Brain microvascular endothelial cell (primary cell): ENCODE data around the gene FLT1.

ENCODE experiments used
- DNase-seq: peaks from one replicate; pipeline ENCODE4 v3.0.0-alpha.2; 2020
- H3K27ac ChIP-seq: fragments of 250-450 bp; sonication (Bioruptor Pico); 2 replicates; pipeline ENCODE4 v1.5.1; 2020; ENCODE audit warnings: mild to moderate bottlenecking, moderate library complexity
- H3K27me3 ChIP-seq: fragments of 250-450 bp; sonication (Bioruptor Pico); replicated peaks from 2 replicates; pipeline ENCODE4 v1.5.1; 2020; ENCODE audit warnings: mild to moderate bottlenecking
- H3K36me3 ChIP-seq: fragments of 250-450 bp; sonication (Bioruptor Pico); replicated peaks from 2 replicates; pipeline ENCODE4 v1.5.1; 2020; ENCODE audit warnings: mild to moderate bottlenecking
- H3K4me3 ChIP-seq: 2 replicates; pipeline ENCODE4 v1.5.1; 2011; ENCODE audit warnings: low read depth, mild to moderate bottlenecking, control low read depth, low read length, moderate library complexity
- in situ Hi-C: cut with HindIII; loops from 2 replicates; pipeline ENCODE4 v1.10.0; 2017; ENCODE audit warnings: low sequenced_read_pairs, low pct_ligation_motif_present
- TF ChIP-seq, protein P1 (sequence below): IDR thresholded peaks from 2 replicates; pipeline ENCODE4 v1.5.1; 2011; ENCODE audit warnings: low read depth, mild to moderate bottlenecking, moderate library complexity, low read length, control low read depth, inconsistent platforms; ENCODE audit errors: missing control alignments

The FLT1 gene

GRCh38 chr13:28320209-28320608 lies 174.7 kb downstream of the FLT1 start:
- no peak overlapping the region for H3K4me3 ChIP-seq
- in situ Hi-C loops = loop anchor here (25.0 kb wide), 1 partner anchor 317 kb away; no protein-coding TSS in a partner anchor
- no peak overlapping the region for H3K27ac ChIP-seq

GRCh38 chr13:28319528-28319927 lies 175.4 kb downstream of the FLT1 start:
- Histone ChIP-seq H3K4me3 (no peak overlapping the region), H3K27me3 (no peaks in the 10 kb centered on the region), H3K36me3 (no peaks in the 10 kb centered on the region), H3K27ac (no peak overlapping the region)
- TF ChIP-seq, protein P1, sequence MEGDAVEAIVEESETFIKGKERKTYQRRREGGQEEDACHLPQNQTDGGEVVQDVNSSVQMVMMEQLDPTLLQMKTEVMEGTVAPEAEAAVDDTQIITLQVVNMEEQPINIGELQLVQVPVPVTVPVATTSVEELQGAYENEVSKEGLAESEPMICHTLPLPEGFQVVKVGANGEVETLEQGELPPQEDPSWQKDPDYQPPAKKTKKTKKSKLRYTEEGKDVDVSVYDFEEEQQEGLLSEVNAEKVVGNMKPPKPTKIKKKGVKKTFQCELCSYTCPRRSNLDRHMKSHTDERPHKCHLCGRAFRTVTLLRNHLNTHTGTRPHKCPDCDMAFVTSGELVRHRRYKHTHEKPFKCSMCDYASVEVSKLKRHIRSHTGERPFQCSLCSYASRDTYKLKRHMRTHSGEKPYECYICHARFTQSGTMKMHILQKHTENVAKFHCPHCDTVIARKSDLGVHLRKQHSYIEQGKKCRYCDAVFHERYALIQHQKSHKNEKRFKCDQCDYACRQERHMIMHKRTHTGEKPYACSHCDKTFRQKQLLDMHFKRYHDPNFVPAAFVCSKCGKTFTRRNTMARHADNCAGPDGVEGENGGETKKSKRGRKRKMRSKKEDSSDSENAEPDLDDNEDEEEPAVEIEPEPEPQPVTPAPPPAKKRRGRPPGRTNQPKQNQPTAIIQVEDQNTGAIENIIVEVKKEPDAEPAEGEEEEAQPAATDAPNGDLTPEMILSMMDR = no peak
- no peak for DNase-seq
- in situ Hi-C loops = loop anchor here (25.0 kb wide), 1 partner anchor 318 kb away; no protein-coding TSS in a partner anchor

More at GRCh38 chr13:28320209-28320608, 174.7 kb downstream of the FLT1 start:
- TF ChIP-seq, protein P1 = no peak
- no peak for DNase-seq
- Histone ChIP-seq H3K36me3 (no peaks in the 10 kb centered on the region), H3K27me3 (no peaks in the 10 kb centered on the region)

DNA sequence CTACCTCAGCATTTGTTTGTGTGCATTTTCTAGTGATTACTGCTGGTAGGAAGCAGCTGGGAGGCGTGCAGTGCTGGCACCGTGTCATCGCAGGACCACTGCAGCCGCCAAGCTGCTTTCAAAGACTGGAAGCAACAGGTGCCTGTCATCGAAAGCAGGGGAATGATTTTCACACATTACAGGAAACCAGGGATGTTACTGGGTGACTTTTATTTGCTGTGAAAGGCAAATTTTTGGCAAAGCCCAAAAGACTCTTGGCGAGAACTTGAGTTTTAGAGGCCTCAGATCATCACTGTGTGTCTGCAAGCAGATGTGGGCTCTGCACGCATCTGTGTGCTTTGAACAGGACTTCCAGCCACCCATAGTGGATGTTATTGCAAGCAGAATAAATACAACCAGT lies 176.4 kb downstream of the FLT1 start:
- H3K36me3 ChIP-seq = no peaks in the 10 kb centered on the region
- DNase-seq = no peak
- no peaks in the 10 kb centered on the region for H3K27me3 ChIP-seq
- in situ Hi-C loops = loop anchor here (25.0 kb wide), 1 partner anchor 319 kb away; no protein-coding TSS in a partner anchor
- TF ChIP-seq, protein P1 = no peak
- no peak overlapping the region for H3K27ac ChIP-seq
- H3K4me3 ChIP-seq = no peak overlapping the region

- Histone ChIP-seq H3K4me3 (no peak overlapping the region), H3K36me3 (no peaks in the 10 kb centered on the region), H3K27me3 (no peaks in the 10 kb centered on the region), H3K27ac (no peak overlapping the region)
- no peak for DNase-seq
- TF ChIP-seq, protein P1 = no peak
- in situ Hi-C loops = loop anchor here (25.0 kb wide), 1 partner anchor 320 kb away; no protein-coding TSS in a partner anchor
These were observed 178.1 kb downstream of the FLT1 start for GRCh38 chr13:28316836-28317235.

- Histone ChIP-seq H3K4me3 (no peak overlapping the region), H3K27ac (no peak overlapping the region), H3K27me3 (no peaks in the 10 kb centered on the region), H3K36me3 (no peaks in the 10 kb centered on the region)
- DNase-seq = no peak
- TF ChIP-seq, protein P1 = no peak
- in situ Hi-C loops = loop anchor here (25.0 kb wide), 1 partner anchor 321 kb away; no protein-coding TSS in a partner anchor
These were observed 178.8 kb downstream of the FLT1 start for GRCh38 chr13:28316129-28316528.

GRCh38 chr13:28314879-28315278 lies 180.0 kb downstream of the FLT1 start:
- TF ChIP-seq, protein P1 = no peak
- no peak overlapping the region for H3K4me3 ChIP-seq
- H3K27me3 ChIP-seq = no peaks in the 10 kb centered on the region
- no peak overlapping the region for H3K27ac ChIP-seq
- in situ Hi-C loops = loop anchor here (25.0 kb wide), 1 partner anchor 322 kb away; no protein-coding TSS in a partner anchor
- H3K36me3 ChIP-seq = no peaks in the 10 kb centered on the region
- DNase-seq = no peak
